NCI-H774 (cell line): ENCODE data around the gene DYNC2I2.
"Not testable (repeated sequence)": the region's sequence is repeated elsewhere in the genome, so short reads cannot be mapped to it uniquely, and the experiment has no call there.

Experiments used
- DNase-seq: peaks from one replicate; lab custom pipeline; 2025; lab: John Stamatoyannopoulos, UW

Gene DYNC2I2

DNA sequence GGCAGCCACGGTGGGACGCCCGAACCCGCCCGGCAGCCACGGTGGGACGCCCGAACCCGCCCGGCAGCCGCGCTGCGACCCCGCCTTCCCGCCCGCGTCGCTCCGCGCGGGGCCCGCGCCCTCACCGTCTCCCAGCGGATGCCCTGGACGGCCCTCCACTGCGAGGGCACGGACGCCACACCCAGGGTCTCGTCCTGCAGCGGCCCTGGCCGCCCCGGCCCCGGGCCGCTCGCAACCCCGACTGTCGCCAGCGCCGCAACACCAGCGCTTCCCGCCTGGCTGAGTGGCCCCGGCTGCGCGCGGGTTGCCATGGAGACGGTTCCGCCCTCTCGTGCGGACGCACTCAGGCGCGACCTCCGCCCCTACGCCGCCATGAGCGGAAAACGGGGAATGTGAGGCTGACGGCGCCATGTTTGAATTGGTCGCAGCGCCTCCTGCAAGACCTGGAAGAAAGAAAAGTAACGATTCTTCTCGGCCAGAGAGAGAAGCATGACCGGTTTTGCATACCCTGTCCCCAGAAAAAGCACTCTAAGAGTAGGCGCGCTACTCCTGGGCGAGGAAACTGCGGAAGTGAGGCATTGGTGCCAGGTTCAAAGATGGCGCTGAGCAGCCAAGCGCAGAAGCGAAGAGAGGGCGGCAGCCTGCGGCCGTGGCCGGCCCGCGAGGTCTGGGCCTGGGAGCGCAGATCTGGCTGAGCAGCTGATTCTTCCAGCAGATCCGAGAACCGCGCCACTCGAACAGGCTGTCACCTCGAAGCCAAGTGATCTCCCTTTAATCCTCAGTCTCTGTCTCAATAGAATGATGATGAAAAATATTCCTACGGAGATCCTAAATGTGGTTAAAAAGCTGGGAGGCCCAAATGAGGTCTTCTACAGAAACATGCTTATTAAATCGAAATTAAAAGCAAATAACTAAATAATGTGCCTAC is at the start of gene DYNC2I2:
DYNC2I2 (minus strand) TSS at position 432 of the 928 bp plus-strand sequence; CDS start at position 311, 121 bp downstream.
- DNase-seq = peak; percentile 97

- no peak for DNase-seq
Observed at GRCh38 chr9:128706045-128706444, 49.4 kb upstream of the DYNC2I2 start.

- no peak for DNase-seq
Observed at GRCh38 chr9:128705051-128705965, 48.7 kb upstream of the DYNC2I2 start.

DNA sequence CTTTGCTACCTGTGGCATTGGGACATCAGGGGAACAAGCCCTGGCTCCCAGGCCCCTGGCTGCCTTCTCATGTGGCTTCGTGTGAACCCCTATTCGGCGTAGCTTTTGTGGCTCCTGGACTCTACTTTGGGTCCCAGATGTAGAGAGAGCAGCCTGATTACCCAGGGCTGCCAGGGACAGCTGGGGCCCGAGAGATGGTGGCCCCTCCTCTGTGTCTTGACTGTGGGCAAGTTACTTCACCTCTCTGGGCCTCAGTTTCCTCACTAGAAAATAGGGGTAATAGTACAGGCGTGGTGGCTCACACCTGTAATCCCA is 47.7 kb upstream of the DYNC2I2 start:
- DNase-seq = no peak

DNA sequence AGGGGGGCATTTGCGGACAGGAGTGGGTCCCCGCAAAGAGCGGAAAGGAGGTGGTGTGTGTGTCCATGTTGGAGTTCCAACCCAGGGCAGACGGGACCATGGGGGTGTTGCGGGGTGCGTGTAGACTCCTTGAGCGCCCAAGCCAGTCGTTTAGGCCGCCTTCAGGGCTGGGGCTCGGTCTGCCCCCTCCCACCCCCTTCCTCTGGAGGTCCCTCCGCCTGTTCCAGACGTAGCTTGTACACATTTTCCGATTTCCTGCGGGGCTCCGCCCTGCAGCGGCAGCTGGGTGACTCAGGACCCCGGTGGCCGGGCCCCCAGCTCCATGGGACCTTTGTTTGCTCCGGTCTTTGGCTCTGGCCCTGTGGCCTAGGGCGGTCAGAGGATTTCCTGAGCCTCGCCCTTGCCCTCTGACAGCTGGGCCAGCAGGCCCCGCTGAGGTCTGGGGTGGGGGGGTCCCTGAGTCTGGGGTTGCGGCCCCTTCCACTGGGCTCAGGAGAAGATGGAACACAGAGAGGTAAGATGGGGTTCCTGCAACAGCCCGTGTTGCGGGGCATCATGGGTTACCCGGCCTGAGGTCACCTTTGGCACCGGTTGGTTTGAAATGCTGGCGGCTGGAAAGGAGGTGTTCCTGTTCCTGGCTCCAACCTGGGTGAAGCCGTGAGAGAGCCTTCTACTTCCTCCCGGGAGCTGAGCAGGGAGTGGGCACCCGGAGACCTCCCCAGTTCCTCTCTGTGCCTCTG is 47.1 kb upstream of the DYNC2I2 start:
- DNase-seq = no peak

- no peak for DNase-seq
Observed at GRCh38 chr9:128702949-128703615, 46.4 kb upstream of the DYNC2I2 start.

DNA sequence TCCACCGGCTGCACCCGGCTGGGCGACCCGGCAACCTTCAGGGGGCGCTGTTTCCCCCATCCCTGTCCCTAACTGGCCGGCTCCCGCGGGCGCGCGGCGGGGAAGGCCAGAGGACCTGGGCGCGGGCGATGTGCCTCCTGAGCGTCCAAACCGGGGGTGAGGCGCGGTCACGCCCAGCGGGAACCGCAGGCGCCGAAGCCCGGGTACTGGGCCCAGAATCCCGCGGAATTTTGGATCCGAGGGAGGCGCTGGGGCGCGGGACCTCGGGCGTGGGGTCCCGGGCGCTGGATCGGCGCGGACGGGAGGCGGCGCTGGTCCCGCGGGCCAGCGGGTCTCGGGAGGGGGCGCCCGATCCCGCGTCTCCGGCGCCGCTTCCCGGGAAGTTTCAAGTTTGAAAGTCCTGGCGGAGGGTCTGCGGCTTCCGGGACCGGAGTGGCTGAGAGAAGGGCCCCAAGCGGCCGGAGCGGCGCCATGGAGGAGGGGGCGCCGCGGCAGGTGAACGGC is 45.9 kb upstream of the DYNC2I2 start, which contains the start of gene PKN3:
PKN3 (plus strand) TSS at position 59 of the 504 bp plus-strand sequence; CDS start at position 472, 413 bp downstream.
- peak; percentile 89 for DNase-seq

GRCh38 chr9:128701227-128701854 is 44.7 kb upstream of the DYNC2I2 start:
- DNase-seq = no peak

GRCh38 chr9:128699096-128699795 is 42.6 kb upstream of the DYNC2I2 start:
- DNase-seq = not testable (repeated sequence)

DNA sequence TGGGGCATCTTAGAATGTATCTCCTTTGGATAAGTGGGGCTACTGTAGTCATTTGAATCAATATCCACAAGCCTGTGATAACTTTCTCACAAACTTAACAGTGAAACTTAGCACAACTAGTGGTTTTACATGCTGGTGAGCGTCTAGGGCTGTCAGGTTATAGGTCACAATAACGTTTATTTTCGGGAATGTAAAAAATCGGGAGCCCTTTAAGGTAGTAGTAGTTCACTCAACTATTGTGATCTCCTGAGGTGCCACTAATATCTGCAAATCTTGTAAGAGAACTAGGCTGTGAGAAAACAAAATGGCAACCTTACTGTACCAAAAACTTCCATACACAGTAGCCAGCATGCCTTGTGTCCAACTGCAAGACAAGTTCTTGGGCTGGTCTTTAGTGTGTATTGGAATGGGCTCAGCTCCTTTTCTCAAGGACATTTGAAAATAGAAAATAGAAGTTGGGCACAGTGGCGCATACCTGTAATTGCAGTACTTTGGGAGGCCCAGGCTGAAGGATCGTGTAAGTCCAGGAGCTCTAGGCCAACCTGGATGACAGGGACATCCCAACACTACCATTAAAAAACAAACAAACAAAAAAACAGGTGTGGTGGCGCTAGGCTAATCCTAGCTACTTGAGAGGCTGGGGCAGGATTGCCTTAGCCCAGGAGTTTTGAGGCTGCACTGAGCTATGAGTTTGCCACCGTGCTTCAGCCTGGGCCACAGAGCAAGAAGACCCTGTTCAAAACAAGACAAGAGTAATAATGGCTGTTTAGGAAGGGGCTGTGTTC is 40.5 kb upstream of the DYNC2I2 start:
- no peak for DNase-seq

- DNase-seq = no peak
Observed at GRCh38 chr9:128694344-128694743, 37.7 kb upstream of the DYNC2I2 start.

- not testable (repeated sequence) for DNase-seq
Observed at GRCh38 chr9:128693738-128694137, 37.1 kb upstream of the DYNC2I2 start.

DNA sequence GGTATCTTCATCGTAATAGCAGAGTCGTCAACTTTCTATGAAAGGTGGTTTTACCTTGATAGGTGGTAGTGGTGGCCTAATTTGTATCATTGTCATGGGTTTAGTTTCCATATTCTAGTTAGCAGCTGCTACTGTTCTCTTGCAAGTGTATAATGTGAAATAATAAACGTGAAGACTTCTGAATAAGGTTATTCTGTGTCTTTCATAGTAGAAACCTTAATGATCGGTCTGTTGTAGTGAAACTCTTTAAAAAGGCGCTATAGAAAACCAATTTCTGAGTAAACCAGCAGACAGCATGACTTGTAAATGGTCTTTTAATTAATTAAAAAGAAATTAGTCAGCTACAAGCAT is 34.0 kb upstream of the DYNC2I2 start:
- no peak for DNase-seq

GRCh38 chr9:128689820-128690683 is 33.4 kb upstream of the DYNC2I2 start:
- peak; percentile 43 for DNase-seq

GRCh38 chr9:128689293-128689774 is 32.7 kb upstream of the DYNC2I2 start:
- peak; percentile 82 for DNase-seq

- peak; percentile 98 for DNase-seq
Observed at GRCh38 chr9:128688501-128689292, 32.0 kb upstream of the DYNC2I2 start, which contains the start of gene SET. TSS of gene SET (plus strand) at chr9:128689222. CDS start at chr9:128689583, 361 bp downstream.

- no peak for DNase-seq
Observed at GRCh38 chr9:128687453-128687852, 30.8 kb upstream of the DYNC2I2 start.
